DMS114 treated with DMSO at 0.1 percent for 48 hours (cell line): Measurements from ENCODE around the gene TTC24.
A peak's percentile ranks its signal among the peaks of the same experiment; 100 is the strongest.

Experiments
- DNase-seq: peaks from one replicate; lab custom pipeline; 2025; ENCODE audit not compliant: unreplicated experiment; lab: John Stamatoyannopoulos, UW

The TTC24 gene

GRCh38 chr1:156553860-156554485, 25.6 kb upstream of the TTC24 start:
- no peak for DNase-seq

GRCh38 chr1:156554971-156555370, 24.6 kb upstream of the TTC24 start:
- DNase-seq: no peak

GRCh38 chr1:156555715-156556114, 23.8 kb upstream of the TTC24 start:
- no peak for DNase-seq

- DNase-seq: no peak
These were observed 23.2 kb upstream of the TTC24 start for GRCh38 chr1:156556354-156556753.

- no peak for DNase-seq
These were observed 20.3 kb upstream of the TTC24 start for GRCh38 chr1:156559086-156559796.

- no peak for DNase-seq
These were observed 19.6 kb upstream of the TTC24 start for GRCh38 chr1:156559797-156560385.

- DNase-seq: no peak
These were observed 18.8 kb upstream of the TTC24 start for GRCh38 chr1:156560585-156561163.

- DNase-seq: no peak
These were observed 14.0 kb upstream of the TTC24 start for GRCh38 chr1:156565519-156565918.

- no peak for DNase-seq
These were observed 13.1 kb upstream of the TTC24 start for GRCh38 chr1:156566436-156566835.

GRCh38 chr1:156571261-156571852, 8.2 kb upstream of the TTC24 start:
- DNase-seq: no peak

GRCh38 chr1:156571919-156572662, 7.4 kb upstream of the TTC24 start, which contains the start of gene IQGAP3:
TSS of gene IQGAP3 (minus strand) at chr1:156572565. CDS start at chr1:156572529, 36 bp downstream.
- peak; percentile 87 for DNase-seq

- no peak for DNase-seq
These were observed 6.9 kb upstream of the TTC24 start for GRCh38 chr1:156572663-156573018.

- no peak for DNase-seq
These were observed 5.4 kb upstream of the TTC24 start for GRCh38 chr1:156574039-156574633.

- no peak for DNase-seq
These were observed 2.0 kb upstream of the TTC24 start for GRCh38 chr1:156577550-156577949.

GRCh38 chr1:156578055-156578454, 1.5 kb upstream of the TTC24 start:
- DNase-seq: no peak

GRCh38 chr1:156581661-156582387, 2.3 kb downstream of the TTC24 start:
- DNase-seq: no peak

GRCh38 chr1:156582388-156583017, 3.0 kb downstream of the TTC24 start:
- DNase-seq: no peak

GRCh38 chr1:156583821-156584622, 4.5 kb downstream of the TTC24 start:
- DNase-seq: peak; percentile 87

- DNase-seq: no peak
These were observed 5.3 kb downstream of the TTC24 start for GRCh38 chr1:156584813-156585212.
